K562 (cell line): ENCODE measurements around the gene SHISAL2B.

Experiments
- CREBBP ChIP-seq: IDR thresholded peaks from one replicate; pipeline ENCODE4 v1.6.1; 2012; ENCODE audit warnings: low read depth, mild to moderate bottlenecking, control low read depth, inconsistent platforms, low read length
- CTCF ChIP-seq, 3 experiments: IDR thresholded peaks in 2 of 3; conservative IDR thresholded peaks in 1 of 3; 2 replicates each; pipeline ENCODE4 v1.5.1; 2011 to 2012; ENCODE audit warnings: low read length in 3 of 3, mild to moderate bottlenecking in 3 of 3, control low read depth in 2 of 3, improper control_type of control experiment in 1 of 3, inconsistent platforms in 1 of 3, low read depth in 1 of 3, mixed read lengths in 1 of 3, moderate library complexity in 1 of 3; ENCODE audit not compliant: insufficient read depth in 2 of 3
- KLF6 ChIP-seq: fragments of 250-450 bp; sonication (Bioruptor Pico); IDR thresholded peaks from 2 replicates; pipeline ENCODE4 v1.4.0; 2020; ENCODE audit warnings: mild to moderate bottlenecking, moderate library complexity, borderline replicate concordance
- PCBP2 ChIP-seq: fragments of 200-400 bp; formaldehyde crosslinking; IDR thresholded peaks from 2 replicates; pipeline ENCODE4 v1.6.1; 2018; ENCODE audit warnings: low read length, low read depth, mild to moderate bottlenecking, moderate library complexity; ENCODE audit not compliant: poor library complexity, severe bottlenecking
- POLR2A ChIP-seq: fragments of 450-650 bp; conservative IDR thresholded peaks from 2 replicates; pipeline ENCODE4 v1.6.1; 2016
- POLR2AphosphoS5 ChIP-seq: IDR thresholded peaks from 2 replicates; pipeline ENCODE4 v1.6.1; 2011; ENCODE audit warnings: mild to moderate bottlenecking, low read depth, low read length, moderate library complexity; ENCODE audit not compliant: control insufficient read depth, insufficient read depth
- ZNF282 ChIP-seq: sonication (generic); formaldehyde crosslinking; IDR thresholded peaks from 2 replicates; pipeline ENCODE4 v1.8.1; 2023; ENCODE audit warnings: missing genetic modification reagents

- TF ChIP-seq POLR2AphosphoS5 (no peak), CTCF (IDR thresholded peaks at IDR 0.05 in 2 of 3, conservative IDR thresholded peaks at IDR 0.05 in 1 of 3; ENCODE audit: insufficient read depth in 2 of 3, low read depth in 1 of 3, low read length in 3 of 3) (no peak), ZNF282 (no peak), CREBBP (no peak), KLF6 (CRISPR knock-in tag) (no peak), PCBP2 (no peak), POLR2A (no peak)
These were observed 56.1 kb downstream of the SHISAL2B start for GRCh38 chr5:64746446-64746845.
